Measurements from ENCODE around the gene CYLD.

DNA sequence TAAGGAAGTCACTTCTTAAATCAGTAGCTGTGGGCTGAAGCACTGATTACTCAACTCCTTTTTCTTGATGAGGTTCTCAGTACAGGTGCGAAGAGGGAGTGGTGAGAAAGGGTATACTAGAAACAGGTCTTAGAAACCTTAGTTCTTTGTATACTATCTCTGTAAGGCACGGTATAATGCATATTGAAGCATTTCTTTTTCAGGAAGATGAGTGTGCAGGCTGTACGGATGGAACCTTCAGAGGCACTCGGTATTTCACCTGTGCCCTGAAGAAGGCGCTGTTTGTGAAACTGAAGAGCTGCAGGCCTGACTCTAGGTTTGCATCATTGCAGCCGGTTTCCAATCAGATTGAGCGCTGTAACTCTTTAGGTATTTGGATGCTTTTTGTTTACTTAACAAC, 39.2 kb downstream of the CYLD start:
- 0 out of 2 replicates have a peak, but pooled peaks have one; percentile 6 for TF ChIP-seq CTCF (IDR thresholded peaks at IDR 0.05; ENCODE audit: low read depth, low read length)
- TF ChIP-seq EZH2phosphoT487 (IDR thresholded peaks at IDR 0.05; ENCODE audit: low read depth): no peak

All from OCI-LY3 (cell line).